SK-N-SH (cell line): ENCODE data around the gene AKT3. TPM values are rescaled to one million over a fixed set of nuclear protein-coding genes. Genes with fewer than 3 reads are reported as not detected.

Source experiments
- CTCF ChIA-PET: fragments of 300-600, 350-600 bp; formaldehyde crosslinking; extraction: SDS; loops from one replicate; lab custom pipeline; 2021; lab: Yijun Ruan, JAX
- POLR2A ChIA-PET: fragments of 350-600 bp; sonication (Branson Sonifier 250); formaldehyde crosslinking; extraction: SDS; loops from one replicate; lab custom pipeline; 2020; ENCODE audit warnings: antibody characterized with exemption, inconsistent platforms; lab: Yijun Ruan, JAX
- DNase-seq: peaks from one replicate; pipeline ENCODE4 v3.0.0; 2012
- H2AFZ ChIP-seq: fragments of 200-600 bp; sonication (generic); 2 replicates; pipeline ENCODE4 v1.8.1; 2016; ENCODE audit warnings: antibody characterized with exemption, mild to moderate bottlenecking, low read depth
- H3F3A ChIP-seq: fragments of 200-600 bp; sonication (generic); replicated peaks from 2 replicates; pipeline ENCODE3; 2016; ENCODE audit warnings: antibody characterized with exemption, mild to moderate bottlenecking; ENCODE audit not compliant: insufficient read depth
- H3K27ac ChIP-seq, 2 experiments: fragments of 200-500 bp in 1 of 2; fragments of 200-600 bp in 1 of 2; sonication (Bioruptor generic) in 1 of 2; sonication (generic), shearing (Covaris generic) in 1 of 2; 2 replicates each; pipeline versions ENCODE4 v1.5.1 to v1.6.1; 2014 to 2016; ENCODE audit warnings: low read depth in 2 of 2, inconsistent platforms in 1 of 2, low read length in 1 of 2, mild to moderate bottlenecking in 1 of 2, mixed read lengths in 1 of 2
- H3K27me3 ChIP-seq: fragments of 200-600 bp; sonication (generic), shearing (Covaris generic); 2 replicates; pipeline ENCODE4 v1.6.1; 2016; ENCODE audit warnings: mixed run types; ENCODE audit not compliant: insufficient read depth
- H3K36me3 ChIP-seq, 2 experiments: fragments of 200-500 bp in 1 of 2; fragments of 200-600 bp in 1 of 2; sonication (Bioruptor generic) in 1 of 2; sonication (generic) in 1 of 2; replicated peaks in 1 of 2; 2 replicates each; pipeline versions ENCODE3 to v1.5.1; 2014 to 2016; ENCODE audit warnings: low read length in 1 of 2, mild to moderate bottlenecking in 1 of 2; ENCODE audit not compliant: insufficient read depth in 2 of 2, control insufficient read depth in 1 of 2
- H3K4me1 ChIP-seq, 2 experiments: fragments of 200-500 bp in 1 of 2; fragments of 200-600 bp in 1 of 2; sonication (Bioruptor generic) in 1 of 2; sonication (generic), shearing (Covaris generic) in 1 of 2; 2 replicates each; pipeline versions ENCODE4 v1.5.1 to v1.6.1; 2014 to 2016; ENCODE audit warnings: low read depth in 1 of 2, low read length in 1 of 2, mixed run types in 1 of 2; ENCODE audit not compliant: insufficient read depth in 2 of 2, control insufficient read depth in 1 of 2
- H3K4me2 ChIP-seq: fragments of 200-600 bp; sonication (generic), shearing (Covaris generic); 2 replicates; pipeline ENCODE4 v1.6.1; 2017; ENCODE audit warnings: mixed run types
- H3K4me3 ChIP-seq, 2 experiments: fragments of 200-500 bp in 1 of 2; fragments of 200-600 bp in 1 of 2; sonication (Bioruptor generic) in 1 of 2; sonication (generic), shearing (Covaris generic) in 1 of 2; 2 replicates each; pipeline versions ENCODE4 v1.5.1 to v1.8.1; 2014 to 2016; ENCODE audit warnings: low read depth in 2 of 2, inconsistent platforms in 1 of 2, low read length in 1 of 2, mild to moderate bottlenecking in 1 of 2, mixed read lengths in 1 of 2, moderate library complexity in 1 of 2
- H3K79me2 ChIP-seq: fragments of 200-600 bp; sonication (generic); 2 replicates; pipeline ENCODE4 v1.8.1; 2017; ENCODE audit warnings: mild to moderate bottlenecking; ENCODE audit not compliant: insufficient read depth
- H3K9ac ChIP-seq: fragments of 200-600 bp; sonication (generic); 2 replicates; pipeline ENCODE4 v1.6.1; 2017; ENCODE audit warnings: mixed run types
- H3K9me2 ChIP-seq: fragments of 200-600 bp; sonication (generic); 2 replicates; pipeline ENCODE4 v1.6.1; 2017; ENCODE audit warnings: mixed run types
- H3K9me3 ChIP-seq: fragments of 200-600 bp; sonication (generic); 2 replicates; pipeline ENCODE4 v1.6.1; 2017; ENCODE audit warnings: mixed run types, mild to moderate bottlenecking, moderate library complexity
- H4K20me1 ChIP-seq: fragments of 200-600 bp; sonication (generic); 2 replicates; pipeline ENCODE4 v1.6.1; 2017; ENCODE audit warnings: mild to moderate bottlenecking, mixed run types; ENCODE audit not compliant: insufficient read depth
- EP300 ChIP-seq, 2 experiments: IDR thresholded peaks; 2 replicates each; pipeline versions ENCODE4 v1.4.0 to v1.6.1; 2012; ENCODE audit warnings: borderline replicate concordance in 1 of 2, low read depth in 1 of 2, low read length in 1 of 2
- JUND ChIP-seq: IDR thresholded peaks from 2 replicates; pipeline ENCODE4 v1.4.0; 2012
- MEF2A ChIP-seq: IDR thresholded peaks from 2 replicates; pipeline ENCODE4 v1.4.0; 2012; ENCODE audit warnings: low read depth, borderline replicate concordance
- NRF1 ChIP-seq: IDR thresholded peaks from 2 replicates; pipeline ENCODE4 v1.6.1; 2012; ENCODE audit warnings: low read depth, mild to moderate bottlenecking, low read length
- PBX3 ChIP-seq: IDR thresholded peaks from 2 replicates; pipeline ENCODE4; 2012
- REST ChIP-seq: IDR thresholded peaks from 2 replicates; pipeline ENCODE4 v1.6.1; 2012; ENCODE audit warnings: mild to moderate bottlenecking, low read depth, low read length, moderate library complexity
- SMC3 ChIP-seq: IDR thresholded peaks from 2 replicates; pipeline ENCODE4 v1.6.1; 2012; ENCODE audit warnings: low read depth, low read length, improper control_type of control experiment
- USF2 ChIP-seq: fragments of 150-350 bp; IDR thresholded peaks from 2 replicates; pipeline ENCODE4 v1.6.1; 2017; ENCODE audit warnings: antibody characterized with exemption, low read length, low read depth, borderline replicate concordance
- WGBS: methylation state at CpG from one replicate; pipeline ENCODE4 v1.1.6; 2017; ENCODE audit warnings: low lambda C conversion rate; 5-methylcytosine and 5-hydroxymethylcytosine counted together
- polyA plus RNA-seq, 3 experiments: library from polyadenylated mRNA; depleted of rRNA; stranded (reverse); fragments of >200 nt; gene quantifications; 2 replicates each; pipeline ENCODE4 v1.2.3, GENCODE V29; 2012

The AKT3 gene
- polyA plus RNA-seq, 1 of the 3 experiments (the other 2 are of a cell fraction) = 12.7 TPM

- no peak for TF ChIP-seq REST
- no peak for TF ChIP-seq JUND
- TF ChIP-seq PBX3 = no peak
- TF ChIP-seq, all 33 proteins: peak for 0
Measured at GRCh38 chr1:243580984-243581383, 269.1 kb downstream of the AKT3 start (continued).

- no peak for DNase-seq
- no peaks in the 10 kb centered on the region for H3K9me2 ChIP-seq
Measured at GRCh38 chr1:243580072-243580471, 270.0 kb downstream of the AKT3 start.

GRCh38 chr1:243575070-243575469 is 275.0 kb downstream of the AKT3 start:
- no peak for DNase-seq
- ChIA-PET POLR2A (no interaction called here), CTCF (interaction anchor here (1.1 kb wide), 1 partner anchor 26 kb away, joined by 3 read pairs; no protein-coding TSS in a partner anchor)
- no peaks in the 10 kb centered on the region for H3K27me3 ChIP-seq
- no peaks in the 10 kb centered on the region for H3K9me3 ChIP-seq
- no peak overlapping the region for H3K4me3 ChIP-seq
- H3K9ac ChIP-seq = no peak overlapping the region
- H3F3A ChIP-seq = no peaks in the 10 kb centered on the region
- H2AFZ ChIP-seq = no peak overlapping the region
- H3K4me2 ChIP-seq = no peak overlapping the region
- no peaks in the 10 kb centered on the region; a peak in 2 of 4 replicates for H3K4me1 ChIP-seq
- no peak overlapping the region for H3K27ac ChIP-seq
- 100% methylated on average over 2 of the region's 2 CpGs for WGBS
- peaks cover 13% of the 10 kb centered on the region; the same call in 1 of the 2 replicates for H3K79me2 ChIP-seq
- H3K9me2 ChIP-seq = no peaks in the 10 kb centered on the region
- TF ChIP-seq USF2 (no peak), SMC3 (no peak)
- H3K36me3 ChIP-seq = peaks cover 12 to 34% of the 10 kb centered on the region in 2 experiments
- H4K20me1 ChIP-seq = no peaks in the 10 kb centered on the region

More at GRCh38 chr1:243580072-243580471, 270.0 kb downstream of the AKT3 start:
- Histone ChIP-seq H3K4me1 (no peaks in the 10 kb centered on the region; a peak in 2 of 4 replicates), H3K27ac (no peak overlapping the region), H3K9me3 (peaks cover 7% of the 10 kb centered on the region), H3K4me2 (no peak overlapping the region)
- TF ChIP-seq EP300 (IDR thresholded peaks at IDR 0.05; ENCODE audit: borderline replicate concordance in 1 of 2, low read depth in 1 of 2, low read length in 1 of 2) (no peak), MEF2A (no peak), NRF1 (no peak)
- TF ChIP-seq, all 33 proteins: peak for 0
- Histone ChIP-seq H3K36me3 (peaks cover 0 to 37% of the 10 kb centered on the region in 2 experiments), H3K79me2 (peaks cover 36% of the 10 kb centered on the region), H3K27me3 (no peaks in the 10 kb centered on the region), H3K9ac (no peak overlapping the region), H3K4me3 (no peak overlapping the region), H3F3A (peaks cover 7% of the 10 kb centered on the region), H4K20me1 (no peaks in the 10 kb centered on the region), H2AFZ (no peak overlapping the region)
- ChIA-PET POLR2A (interaction anchor here (0.7 kb wide), 1 partner anchor 107 kb away, joined by 3 read pairs; no protein-coding TSS in a partner anchor), CTCF (interaction anchor here (0.9 to 1.8 kb wide), 3 partner anchors 12 to 45 kb away, joined by 4 read pairs; no protein-coding TSS in a partner anchor)
- 80% methylated on average over 4 of the region's 5 CpGs for WGBS
